Calu3 (cell line): Measurements from ENCODE around the gene STOML3. TPM values are rescaled to one million over a fixed set of nuclear protein-coding genes. Genes with fewer than 3 reads are reported as not detected.

Experiments used
- Bru-seq: library from RNA; stranded (reverse); fragments of 400-500 nt; gene quantifications from one replicate; lab custom pipeline; 2021; lab: Mats Ljungman, UMichigan
- BruChase-seq, 2 experiments: library from RNA; stranded (reverse); fragments of 400-500 nt; gene quantifications; one replicate each; lab custom pipeline; 2021; lab: Mats Ljungman, UMichigan
- BruUV-seq: library from RNA; stranded (reverse); fragments of 400-500 nt; replicated peaks from 2 replicates; lab custom pipeline; 2021; lab: Mats Ljungman, UMichigan
- CTCF ChIA-PET: fragments of 300-600 bp; sonication (Branson Sonifier 250); formaldehyde crosslinking; loops from one replicate; lab custom pipeline; 2022; ENCODE audit warnings: antibody characterized with exemption; lab: Charles Lee
- DNase-seq: peaks from one replicate; pipeline ENCODE4 v3.0.0; 2022
- H3K27ac Mint-ChIP-seq: one replicate; pipeline ENCODE4 v1.8.0; 2022; ENCODE audit warnings: mixed read lengths; ENCODE audit not compliant: unreplicated experiment
- H3K27me3 Mint-ChIP-seq: one replicate; pipeline ENCODE4 v1.8.0; 2022; ENCODE audit warnings: mixed read lengths; ENCODE audit not compliant: unreplicated experiment
- H3K36me3 Mint-ChIP-seq: one replicate; pipeline ENCODE4 v1.8.0; 2022; ENCODE audit warnings: mild to moderate bottlenecking, moderate library complexity, mixed read lengths; ENCODE audit not compliant: insufficient read depth, unreplicated experiment
- H3K4me1 Mint-ChIP-seq: one replicate; pipeline ENCODE4 v1.8.0; 2022; ENCODE audit warnings: mild to moderate bottlenecking, low read depth, mixed read lengths; ENCODE audit not compliant: unreplicated experiment
- H3K4me3 Mint-ChIP-seq: one replicate; pipeline ENCODE4 v1.8.0; 2022; ENCODE audit warnings: mild to moderate bottlenecking, low read depth, moderate library complexity, mixed read lengths; ENCODE audit not compliant: unreplicated experiment
- H3K9me3 Mint-ChIP-seq: one replicate; pipeline ENCODE4 v1.8.0; 2022; ENCODE audit warnings: low read depth, mixed read lengths; ENCODE audit not compliant: unreplicated experiment
- CTCF ChIP-seq: fragments of 200-600 bp; IDR thresholded peaks from one replicate; pipeline ENCODE4 v1.8.0; 2022; ENCODE audit warnings: antibody characterized with exemption; ENCODE audit not compliant: unreplicated experiment
- intact Hi-C: fragments of 100-400 bp; cut with micrococcal nuclease; formaldehyde crosslinking; loops from one replicate; pipeline ENCODE4 v1.10.0; 2022; ENCODE audit not compliant: unreplicated experiment
- long read RNA-seq: library from polyadenylated mRNA; stranded (forward); transcript quantifications from one replicate; pipeline ENCODE4 v2.0.0, GENCODE V29; 2022
- total RNA-seq: library from RNA; stranded (reverse); gene quantifications from 2 replicates; pipeline ENCODE4 v1.2.3, GENCODE V29; 2022

The STOML3 gene
- total RNA-seq (not detected in 2 replicates), Bru-seq, nascent RNA (not detected), BruChase-seq, experiment 1, labeled RNA remaining after a 6-hour chase (not detected), BruChase-seq, experiment 2, labeled RNA remaining after a 2-hour chase (not detected)
- long read RNA-seq: 0 reads

- Mint-ChIP-seq H3K36me3 (no peaks in the 10 kb centered on the region), H3K27me3 (no peaks in the 10 kb centered on the region), H3K27ac (no peak within 1 kb of the TSS), H3K9me3 (no peaks in the 10 kb centered on the region), H3K4me1 (no peaks in the 10 kb centered on the region), H3K4me3 (no peak within 1 kb of the TSS)
- BruUV-seq: no TSS peak
- no peak for TF ChIP-seq CTCF
- intact Hi-C loops: no loop called here
- CTCF ChIA-PET: no interaction called here
- DNase-seq: no peak
Measured at GRCh38 chr13:38990693-38991092, at the start of gene STOML3. STOML3 (minus strand) TSS chr13:38990831; CDS start chr13:38990721, 110 bp downstream.

GRCh38 chr13:39040206-39040605, 49.6 kb upstream of the STOML3 start:
- Mint-ChIP-seq H3K27me3 (no peaks in the 10 kb centered on the region), H3K4me1 (no peaks in the 10 kb centered on the region), H3K4me3 (no peak overlapping the region), H3K27ac (no peak overlapping the region), H3K36me3 (peaks cover 35% of the 10 kb centered on the region), H3K9me3 (no peaks in the 10 kb centered on the region)
- TF ChIP-seq CTCF: no peak
- no TSS peak for BruUV-seq
- CTCF ChIA-PET: no interaction called here
- DNase-seq: no peak
- intact Hi-C loops: loop anchor here (10.0 kb wide), 1 partner anchor 635 kb away; no protein-coding TSS in a partner anchor

GRCh38 chr13:39039041-39039440, 48.4 kb upstream of the STOML3 start:
- no peaks in the 10 kb centered on the region for H3K4me1 Mint-ChIP-seq
- no peak for TF ChIP-seq CTCF
- no peaks in the 10 kb centered on the region for H3K9me3 Mint-ChIP-seq
- H3K4me3 Mint-ChIP-seq: peak overlapping the region; percentile 96
- intact Hi-C loops: no loop called here
- TSS peak; percentile 48 for BruUV-seq
- H3K27ac Mint-ChIP-seq: peak overlapping the region; percentile 83
- DNase-seq: no peak
- H3K36me3 Mint-ChIP-seq: peaks cover 35% of the 10 kb centered on the region
- CTCF ChIA-PET: no interaction called here
- H3K27me3 Mint-ChIP-seq: no peaks in the 10 kb centered on the region

- no TSS peak for BruUV-seq
- peak overlapping the region; percentile 96 for H3K4me3 Mint-ChIP-seq
- no peaks in the 10 kb centered on the region for H3K27me3 Mint-ChIP-seq
- intact Hi-C loops: no loop called here
- TF ChIP-seq CTCF: no peak
- CTCF ChIA-PET: no interaction called here
- no peaks in the 10 kb centered on the region for H3K4me1 Mint-ChIP-seq
- peak overlapping the region; percentile 83 for H3K27ac Mint-ChIP-seq
- peak; percentile 14 for DNase-seq
- H3K36me3 Mint-ChIP-seq: peaks cover 35% of the 10 kb centered on the region
- H3K9me3 Mint-ChIP-seq: no peaks in the 10 kb centered on the region
Measured at GRCh38 chr13:39038569-39039030, 48.0 kb upstream of the STOML3 start.
